ENCODE results near the gene CIC. TPM values are rescaled to one million over a fixed set of nuclear protein-coding genes. Genes with fewer than 3 reads are reported as not detected.

The CIC gene
- total and polyA plus RNA-seq, 3 donors from 2014 or later = 95.6 to 181 (median 163) TPM

DNA sequence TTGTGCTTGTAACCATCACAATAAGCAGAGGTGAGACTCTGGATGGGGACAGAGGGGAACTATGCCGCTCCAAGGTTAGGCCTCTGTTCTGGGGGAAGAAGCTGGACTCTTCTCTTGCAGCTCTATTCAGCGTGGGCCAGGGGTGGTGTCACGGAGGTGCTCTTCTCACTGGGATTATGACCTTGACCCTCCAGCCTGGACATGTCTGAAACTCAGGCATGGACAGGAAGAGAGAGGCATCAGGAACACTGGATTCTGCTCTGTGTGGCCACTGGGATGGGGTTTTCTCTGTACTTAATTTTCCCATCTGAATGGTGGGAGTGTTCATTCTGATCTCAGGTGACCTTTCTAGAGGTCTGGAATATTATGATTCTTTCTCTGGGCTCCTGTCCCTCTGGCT is 64.0 kb downstream of the CIC start:
- no peaks in the 10 kb centered on the region for H3K9me3 ChIP-seq
- TF ChIP-seq, protein P1, sequence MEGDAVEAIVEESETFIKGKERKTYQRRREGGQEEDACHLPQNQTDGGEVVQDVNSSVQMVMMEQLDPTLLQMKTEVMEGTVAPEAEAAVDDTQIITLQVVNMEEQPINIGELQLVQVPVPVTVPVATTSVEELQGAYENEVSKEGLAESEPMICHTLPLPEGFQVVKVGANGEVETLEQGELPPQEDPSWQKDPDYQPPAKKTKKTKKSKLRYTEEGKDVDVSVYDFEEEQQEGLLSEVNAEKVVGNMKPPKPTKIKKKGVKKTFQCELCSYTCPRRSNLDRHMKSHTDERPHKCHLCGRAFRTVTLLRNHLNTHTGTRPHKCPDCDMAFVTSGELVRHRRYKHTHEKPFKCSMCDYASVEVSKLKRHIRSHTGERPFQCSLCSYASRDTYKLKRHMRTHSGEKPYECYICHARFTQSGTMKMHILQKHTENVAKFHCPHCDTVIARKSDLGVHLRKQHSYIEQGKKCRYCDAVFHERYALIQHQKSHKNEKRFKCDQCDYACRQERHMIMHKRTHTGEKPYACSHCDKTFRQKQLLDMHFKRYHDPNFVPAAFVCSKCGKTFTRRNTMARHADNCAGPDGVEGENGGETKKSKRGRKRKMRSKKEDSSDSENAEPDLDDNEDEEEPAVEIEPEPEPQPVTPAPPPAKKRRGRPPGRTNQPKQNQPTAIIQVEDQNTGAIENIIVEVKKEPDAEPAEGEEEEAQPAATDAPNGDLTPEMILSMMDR (IDR thresholded peaks at IDR 0.05) = no peak
- TF ChIP-seq POLR2A (IDR thresholded peaks at IDR 0.05) = no peak
- H3K4me3 ChIP-seq = no peak overlapping the region
- intact Hi-C loops (cut with DNase I; ENCODE audit: low total_unique reads) = no loop called here
- H3K36me3 ChIP-seq (ENCODE audit: low read depth, missing control alignments) = no peaks in the 10 kb centered on the region
- no peak overlapping the region for H3K27ac ChIP-seq
- DNase-seq = no peak
- H3K4me1 ChIP-seq = peaks cover 17% of the 10 kb centered on the region
- 58 to 64% methylated on average over 3 of the region's 3 CpGs for WGBS, 2 donors
- no peaks in the 10 kb centered on the region for H3K27me3 ChIP-seq

DNA sequence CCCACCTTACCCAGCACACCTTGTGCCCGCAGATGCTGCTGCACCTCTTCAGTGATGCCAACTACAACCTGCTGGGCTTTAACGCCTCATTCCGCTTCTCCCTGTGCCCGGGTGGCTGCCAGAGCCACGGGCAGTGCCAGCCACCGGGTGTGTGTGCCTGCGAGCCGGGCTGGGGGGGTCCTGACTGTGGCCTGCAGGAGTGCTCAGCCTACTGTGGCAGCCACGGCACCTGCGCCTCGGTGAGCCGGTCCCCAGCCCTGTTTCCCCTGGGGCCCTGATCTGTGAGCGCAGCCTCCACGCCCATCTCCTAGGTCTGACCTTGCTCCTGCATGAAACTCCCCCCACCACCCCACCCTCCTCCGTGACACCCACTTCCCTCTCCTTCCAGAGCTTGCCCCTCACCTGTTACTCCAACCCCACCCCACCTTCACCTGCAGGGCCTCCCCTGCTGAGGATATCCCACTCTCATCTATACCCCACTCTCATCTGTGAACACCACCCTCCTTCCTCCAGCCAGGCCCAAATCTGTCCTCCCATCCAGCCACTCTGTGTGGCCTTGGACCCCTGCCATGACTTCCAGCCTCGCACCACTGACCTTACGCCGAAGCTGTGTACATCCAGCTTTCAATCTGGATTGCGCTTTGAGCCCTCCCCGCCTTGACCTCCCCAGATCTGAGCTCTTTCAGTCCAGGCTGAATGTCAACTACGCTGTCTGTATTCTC is 65.1 kb downstream of the CIC start:
- H3K9me3 ChIP-seq = no peaks in the 10 kb centered on the region
- intact Hi-C loops (cut with DNase I; ENCODE audit: low total_unique reads) = no loop called here
- TF ChIP-seq, protein P1 (IDR thresholded peaks at IDR 0.05) = no peak
- TF ChIP-seq POLR2A (IDR thresholded peaks at IDR 0.05) = no peak
- H3K27me3 ChIP-seq = no peaks in the 10 kb centered on the region
- no peaks in the 10 kb centered on the region for H3K36me3 ChIP-seq (ENCODE audit: low read depth, missing control alignments)
- peaks cover 17% of the 10 kb centered on the region for H3K4me1 ChIP-seq
- H3K4me3 ChIP-seq = no peak overlapping the region
- no peak overlapping the region for H3K27ac ChIP-seq
- 62 to 69% methylated on average over 18 to 21 of the region's 21 CpGs for WGBS, 2 donors
- peak; percentile 38 for DNase-seq

DNA sequence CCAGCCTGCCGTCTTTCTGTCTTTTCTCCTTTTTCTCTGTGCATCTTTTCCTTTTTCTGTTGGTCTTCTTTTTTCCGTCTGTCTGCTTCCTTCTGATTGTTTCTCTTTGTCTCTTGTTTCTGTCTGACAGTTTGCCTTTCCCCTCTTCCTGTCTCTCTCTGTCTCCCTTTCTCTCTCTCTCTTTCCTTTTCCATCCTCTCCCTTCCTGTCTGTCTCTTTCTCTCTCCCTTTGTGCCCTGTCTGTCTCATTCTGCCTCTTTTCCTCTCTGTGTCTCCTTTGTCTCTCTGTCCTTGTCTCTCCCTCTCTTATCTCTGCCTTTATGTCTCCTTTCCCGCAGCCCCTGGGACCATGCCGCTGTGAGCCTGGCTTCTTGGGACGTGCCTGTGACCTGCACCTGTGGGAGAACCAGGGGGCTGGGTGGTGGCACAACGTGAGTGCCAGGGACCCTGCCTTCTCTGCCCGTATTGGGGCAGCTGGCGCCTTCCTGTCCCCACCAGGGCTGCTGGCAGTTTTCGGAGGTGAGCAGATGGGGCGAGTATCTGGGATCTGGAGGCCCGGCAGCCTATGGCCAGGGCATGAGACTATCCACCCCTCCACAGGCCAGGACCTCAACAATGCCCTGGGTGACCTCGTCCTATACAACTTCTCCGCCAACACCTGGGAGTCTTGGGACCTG is 65.8 kb downstream of the CIC start:
- DNase-seq = no peak
- intact Hi-C loops (cut with DNase I; ENCODE audit: low total_unique reads) = no loop called here
- H3K9me3 ChIP-seq = no peaks in the 10 kb centered on the region
- no peaks in the 10 kb centered on the region for H3K27me3 ChIP-seq
- H3K36me3 ChIP-seq (ENCODE audit: low read depth, missing control alignments) = no peaks in the 10 kb centered on the region
- WGBS, 2 donors = 68 to 72% methylated on average over 10 to 13 of the region's 13 CpGs
- no peak overlapping the region for H3K27ac ChIP-seq
- peaks cover 17% of the 10 kb centered on the region for H3K4me1 ChIP-seq
- TF ChIP-seq, protein P1 (IDR thresholded peaks at IDR 0.05) = no peak
- TF ChIP-seq POLR2A (IDR thresholded peaks at IDR 0.05) = no peak
- H3K4me3 ChIP-seq = no peak overlapping the region

DNA sequence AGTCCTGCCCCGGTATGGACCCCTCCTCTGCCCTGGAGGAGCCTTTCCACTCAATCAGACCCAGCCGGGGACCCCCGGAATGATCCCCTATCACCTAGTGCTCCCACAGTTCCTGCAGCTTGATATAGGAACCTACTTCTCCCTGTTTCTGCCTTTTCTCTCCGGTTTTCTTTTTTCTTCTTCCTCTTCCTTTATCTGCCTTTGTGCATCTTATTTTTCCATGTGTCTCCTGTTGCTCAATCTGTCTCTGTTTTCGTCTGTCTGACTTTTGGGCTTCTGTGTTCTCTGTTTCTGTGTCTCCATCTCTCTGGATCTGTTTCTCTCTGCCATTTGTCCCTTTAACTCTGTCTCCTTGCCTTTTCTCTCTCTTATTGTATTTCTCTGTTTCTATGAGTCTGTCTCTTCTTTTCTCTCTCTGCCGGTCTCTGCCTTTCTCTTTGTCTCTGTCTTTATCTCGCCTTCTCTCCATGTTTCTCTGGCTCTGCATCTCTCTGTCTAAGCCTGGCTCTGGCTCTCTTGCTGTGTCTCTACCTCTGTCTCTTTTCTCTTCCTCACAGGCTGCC is 66.4 kb downstream of the CIC start:
- WGBS, 2 donors = 84 to 88% methylated on average over 7 of the region's 7 CpGs
- Histone ChIP-seq H3K27me3 (no peaks in the 10 kb centered on the region), H3K9me3 (no peaks in the 10 kb centered on the region), H3K4me1 (peaks cover 16% of the 10 kb centered on the region), H3K4me3 (no peak overlapping the region), H3K27ac (no peak overlapping the region), H3K36me3 (ENCODE audit: low read depth, missing control alignments) (no peaks in the 10 kb centered on the region)
- intact Hi-C loops (cut with DNase I; ENCODE audit: low total_unique reads) = no loop called here
- DNase-seq = no peak
- TF ChIP-seq POLR2A (IDR thresholded peaks at IDR 0.05) = no peak
- TF ChIP-seq, protein P1 (IDR thresholded peaks at IDR 0.05) = no peak
